Urinary bladder (tissue), 4 donors: Measurements from ENCODE around the gene PNPLA4. TPM values are rescaled to one million over a fixed set of nuclear protein-coding genes. Genes with fewer than 3 reads are reported as not detected.

Experiments used
- DNase-seq: peaks from one replicate; pipeline ENCODE4 v3.0.0-alpha.2; 2015; ENCODE audit errors: extremely low spot score
- H3K27ac ChIP-seq: one replicate; pipeline ENCODE4 v1.5.1; 2013; ENCODE audit warnings: low read depth, mild to moderate bottlenecking, moderate library complexity
- H3K36me3 ChIP-seq: one replicate; pipeline ENCODE4 v1.6.1; 2013; ENCODE audit warnings: mild to moderate bottlenecking, moderate library complexity; ENCODE audit not compliant: insufficient read depth
- H3K4me1 ChIP-seq: one replicate; pipeline ENCODE4 v1.6.1; 2013; ENCODE audit warnings: mild to moderate bottlenecking, moderate library complexity; ENCODE audit not compliant: insufficient read depth
- H3K4me3 ChIP-seq: one replicate; pipeline ENCODE4 v1.5.1; 2013; ENCODE audit warnings: low read depth, low read length
- WGBS: extraction: QIAGEN DNeasy Blood & Tissue Kit; methylation state at CpG from one replicate; pipeline ENCODE4 v1.1.7; 2013; 5-methylcytosine and 5-hydroxymethylcytosine counted together
- polyA plus RNA-seq: library from polyadenylated mRNA; stranded (reverse); fragments of 200-250 nt; gene quantifications from one replicate; pipeline ENCODE4 v1.2.3, GENCODE V29; 2013
- total RNA-seq: library from RNA; depleted of rRNA; stranded (reverse); fragments of >200 nt; gene quantifications from one replicate; pipeline ENCODE4 v1.2.3, GENCODE V29; 2014
- donor health status: healthy with polysubstance abuse.
- donor health status: healthy.

The PNPLA4 gene
- total RNA-seq (21.6 TPM), polyA plus RNA-seq (11.0 TPM)

GRCh38 chrX:7927259-7928167 is at the start of gene PNPLA4:
PNPLA4 (minus strand) TSS chrX:7927413; CDS start chrX:7926119, 1,294 bp downstream.
- 9% methylated on average over 52 of the region's 52 CpGs for WGBS
- DNase-seq = peak; percentile 57

GRCh38 chrX:7972586-7972985 is 45.4 kb upstream of the PNPLA4 start:
- DNase-seq = no peak
- 53% methylated on average over 2 of the region's 2 CpGs for WGBS
- no peak overlapping the region for H3K27ac ChIP-seq
- H3K36me3 ChIP-seq = no peaks in the 10 kb centered on the region
- H3K4me1 ChIP-seq = no peaks in the 10 kb centered on the region
- H3K4me3 ChIP-seq = no peak overlapping the region

More at GRCh38 chrX:7927259-7928167, at the start of gene PNPLA4:
- peak within 1 kb of the TSS; percentile 54 for H3K4me3 ChIP-seq
- H3K4me1 ChIP-seq = no peaks in the 10 kb centered on the region
- H3K36me3 ChIP-seq = no peaks in the 10 kb centered on the region
- peak within 1 kb of the TSS; percentile 50 for H3K27ac ChIP-seq

GRCh38 chrX:7970428-7970827 is 43.2 kb upstream of the PNPLA4 start:
- no peak overlapping the region for H3K4me3 ChIP-seq
- no peak for DNase-seq
- 90% methylated on average over 4 of the region's 4 CpGs for WGBS
- no peaks in the 10 kb centered on the region for H3K4me1 ChIP-seq
- H3K36me3 ChIP-seq = no peaks in the 10 kb centered on the region
- no peak overlapping the region for H3K27ac ChIP-seq

- WGBS = 67% methylated on average over 5 of the region's 5 CpGs
- DNase-seq = no peak
- Histone ChIP-seq H3K36me3 (no peaks in the 10 kb centered on the region), H3K4me3 (no peak overlapping the region), H3K4me1 (no peaks in the 10 kb centered on the region), H3K27ac (no peak overlapping the region)
These were observed 38.2 kb upstream of the PNPLA4 start for GRCh38 chrX:7965436-7965835.

GRCh38 chrX:7960246-7960645 is 33.0 kb upstream of the PNPLA4 start:
- H3K36me3 ChIP-seq = no peaks in the 10 kb centered on the region
- H3K27ac ChIP-seq = no peak overlapping the region
- 53% methylated on average over 1 of the region's 1 CpG for WGBS
- no peak for DNase-seq
- H3K4me1 ChIP-seq = no peaks in the 10 kb centered on the region
- no peak overlapping the region for H3K4me3 ChIP-seq

GRCh38 chrX:7953446-7953845 is 26.2 kb upstream of the PNPLA4 start:
- Histone ChIP-seq H3K36me3 (no peaks in the 10 kb centered on the region), H3K4me3 (no peak overlapping the region), H3K27ac (no peak overlapping the region), H3K4me1 (no peaks in the 10 kb centered on the region)
- DNase-seq = no peak
- 36% methylated on average over 5 of the region's 5 CpGs for WGBS

- no peak for DNase-seq
- WGBS = 78% methylated on average over 2 of the region's 2 CpGs
- H3K4me3 ChIP-seq = no peak overlapping the region
- H3K27ac ChIP-seq = no peak overlapping the region
- H3K4me1 ChIP-seq = no peaks in the 10 kb centered on the region
- H3K36me3 ChIP-seq = no peaks in the 10 kb centered on the region
These were observed 23.7 kb upstream of the PNPLA4 start for GRCh38 chrX:7950865-7951264.

- no peak for DNase-seq
- 55% methylated on average over 3 of the region's 3 CpGs for WGBS
- H3K4me1 ChIP-seq = no peaks in the 10 kb centered on the region
- no peaks in the 10 kb centered on the region for H3K36me3 ChIP-seq
- H3K27ac ChIP-seq = no peak overlapping the region
- H3K4me3 ChIP-seq = no peak overlapping the region
These were observed 21.3 kb upstream of the PNPLA4 start for GRCh38 chrX:7948483-7948882.

- DNase-seq = no peak
- no peak overlapping the region for H3K4me3 ChIP-seq
- no peak overlapping the region for H3K27ac ChIP-seq
- no peaks in the 10 kb centered on the region for H3K36me3 ChIP-seq
- H3K4me1 ChIP-seq = no peaks in the 10 kb centered on the region
- 41% methylated on average over 2 of the region's 2 CpGs for WGBS
These were observed 19.7 kb upstream of the PNPLA4 start for GRCh38 chrX:7946960-7947359.

GRCh38 chrX:7943600-7944245 is 16.5 kb upstream of the PNPLA4 start:
- H3K36me3 ChIP-seq = no peaks in the 10 kb centered on the region
- no peak for DNase-seq
- no peaks in the 10 kb centered on the region for H3K4me1 ChIP-seq
- no peak overlapping the region for H3K27ac ChIP-seq
- WGBS = 76% methylated on average over 6 of the region's 6 CpGs
- no peak overlapping the region for H3K4me3 ChIP-seq

- no peaks in the 10 kb centered on the region for H3K4me1 ChIP-seq
- WGBS = 7% methylated on average over 3 of the region's 3 CpGs
- no peaks in the 10 kb centered on the region for H3K36me3 ChIP-seq
- H3K4me3 ChIP-seq = no peak overlapping the region
- no peak overlapping the region for H3K27ac ChIP-seq
- DNase-seq = no peak
These were observed 14.3 kb upstream of the PNPLA4 start for GRCh38 chrX:7941390-7942042.

GRCh38 chrX:7934026-7934425 is 6.8 kb upstream of the PNPLA4 start:
- no peaks in the 10 kb centered on the region for H3K36me3 ChIP-seq
- no peak overlapping the region for H3K27ac ChIP-seq
- DNase-seq = no peak
- 93% methylated on average over 2 of the region's 2 CpGs for whole genome bisulfite sequencing
- no peaks in the 10 kb centered on the region for H3K4me1 ChIP-seq
- no peak overlapping the region for H3K4me3 ChIP-seq

GRCh38 chrX:7926914-7927258 is 327 bp downstream of the PNPLA4 start:
- no peak for DNase-seq
- no peaks in the 10 kb centered on the region for H3K4me1 ChIP-seq
- WGBS = 13% methylated on average over 20 of the region's 20 CpGs
- peak overlapping the region; percentile 54 for H3K4me3 ChIP-seq
- H3K27ac ChIP-seq = peak overlapping the region; percentile 50
- H3K36me3 ChIP-seq = no peaks in the 10 kb centered on the region

- peak overlapping the region; percentile 54 for H3K4me3 ChIP-seq
- WGBS = 94% methylated on average over 5 of the region's 5 CpGs
- H3K4me1 ChIP-seq = no peaks in the 10 kb centered on the region
- H3K36me3 ChIP-seq = no peaks in the 10 kb centered on the region
- H3K27ac ChIP-seq = no peak overlapping the region
- no peak for DNase-seq
These were observed 712 bp downstream of the PNPLA4 start for GRCh38 chrX:7926501-7926900.
